D721Med (cell line): ENCODE measurements around the gene PCNX2.

Source experiments
- DNase-seq: peaks from one replicate; pipeline ENCODE4 v3.0.0; 2011; ENCODE audit warnings: low spot score; ENCODE audit not compliant: insufficient read length
- FAIRE-seq: peaks from 2 replicates; lab custom pipeline; 2011; peaks lifted over from hg19 to GRCh38; lab: Jason Lieb, UNC
- CTCF ChIP-seq: IDR thresholded peaks from 2 replicates; pipeline ENCODE4 v1.5.1; 2012; ENCODE audit warnings: mild to moderate bottlenecking, control low read depth; ENCODE audit not compliant: insufficient read depth; ENCODE audit errors: missing control alignments

The PCNX2 gene

GRCh38 chr1:233295237-233295974 lies at the start of gene PCNX2:
Gene PCNX2, minus strand, starts transcription at chr1:233295725. Its CDS starts 247 bp downstream, at chr1:233295478.
- DNase-seq (peak; percentile 81), FAIRE-seq (no peak)
- TF ChIP-seq CTCF: no peak

- DNase-seq (no peak), FAIRE-seq (peak; percentile 79)
- TF ChIP-seq CTCF: no peak
These were observed 47.7 kb upstream of the PCNX2 start for GRCh38 chr1:233343262-233343661.

- DNase-seq (no peak), FAIRE-seq (no peak)
- TF ChIP-seq CTCF: no peak
These were observed 46.6 kb upstream of the PCNX2 start for GRCh38 chr1:233342086-233342485.

- DNase-seq (no peak), FAIRE-seq (peak; percentile 60)
- no peak for TF ChIP-seq CTCF
These were observed 45.5 kb upstream of the PCNX2 start for GRCh38 chr1:233340966-233341516.

- FAIRE-seq (no peak), DNase-seq (no peak)
- TF ChIP-seq CTCF: no peak
These were observed 44.6 kb upstream of the PCNX2 start for GRCh38 chr1:233340031-233340555.

- peak; percentile 82 for FAIRE-seq
- no peak for TF ChIP-seq CTCF
- no peak for DNase-seq
These were observed 42.6 kb upstream of the PCNX2 start for GRCh38 chr1:233338102-233338501.

- TF ChIP-seq CTCF: no peak
- DNase-seq (no peak), FAIRE-seq (no peak)
These were observed 42.0 kb upstream of the PCNX2 start for GRCh38 chr1:233337505-233337904.
